ENCODE data around the gene ACTL6B. TPM values are rescaled to one million over a fixed set of nuclear protein-coding genes. Genes with fewer than 3 reads are reported as not detected.
A peak's percentile ranks its signal among the peaks of the same experiment; 100 is the strongest.

ACTL6B gene
- total RNA-seq, 2 donors from 2014 or later: not detected

- Mint-ChIP-seq H3K27me3 (ENCODE audit: insufficient read depth) (peaks cover 53% of the 10 kb centered on the region), H3K36me3 (ENCODE audit: low read depth) (no peaks in the 10 kb centered on the region), H3K9me3 (peaks cover 1% of the 10 kb centered on the region), H3K27ac (no peak overlapping the region), H3K4me3 (no peak overlapping the region), H3K4me1 (no peaks in the 10 kb centered on the region)
- WGBS, 2 experiments (ENCODE audit: insufficient coverage in 1 of 2, insufficient read length in 1 of 2): 63 to 65% methylated on average over 13 to 24 of the region's 25 CpGs
- TF ChIP-seq CTCF (conservative IDR thresholded peaks at IDR 0.05): no peak
- no peak overlapping the region for H3K4me3 ChIP-seq (ENCODE audit: low read length)
- H3K36me3 ChIP-seq (ENCODE audit: control insufficient read depth, insufficient read depth, low read length): no peaks in the 10 kb centered on the region
- H3K27ac ChIP-seq (ENCODE audit: low read depth, low read length): no peak overlapping the region
- DNase-seq: no peak
- H3K4me1 ChIP-seq (ENCODE audit: control insufficient read depth, insufficient read depth, low read length): no peaks in the 10 kb centered on the region
- H3K9ac ChIP-seq (ENCODE audit: extremely low read depth, low read length, poor library complexity, severe bottlenecking): no peak overlapping the region
- no peaks in the 10 kb centered on the region for H3K9me3 ChIP-seq (ENCODE audit: control insufficient read depth, low read length)
- peaks cover 23% of the 10 kb centered on the region for H3K27me3 ChIP-seq (ENCODE audit: control insufficient read depth, insufficient read depth, low read length, poor library complexity, severe bottlenecking)
These were observed 1.1 kb downstream of the ACTL6B start for GRCh38 chr7:100654908-100655831.

GRCh38 chr7:100649826-100650565 lies 6.3 kb downstream of the ACTL6B start:
- no peak overlapping the region for H3K4me3 Mint-ChIP-seq
- no peak overlapping the region for H3K27ac Mint-ChIP-seq
- Histone ChIP-seq H3K27me3 (ENCODE audit: control insufficient read depth, insufficient read depth, low read length, poor library complexity, severe bottlenecking) (peaks cover 12% of the 10 kb centered on the region), H3K9me3 (ENCODE audit: control insufficient read depth, low read length) (no peaks in the 10 kb centered on the region), H3K27ac (ENCODE audit: low read depth, low read length) (no peak overlapping the region), H3K36me3 (ENCODE audit: control insufficient read depth, insufficient read depth, low read length) (no peaks in the 10 kb centered on the region), H3K9ac (ENCODE audit: extremely low read depth, low read length, poor library complexity, severe bottlenecking) (no peak overlapping the region), H3K4me3 (ENCODE audit: low read length) (no peak overlapping the region), H3K4me1 (ENCODE audit: control insufficient read depth, insufficient read depth, low read length) (no peaks in the 10 kb centered on the region)
- H3K27me3 Mint-ChIP-seq (ENCODE audit: insufficient read depth): peaks cover 27% of the 10 kb centered on the region
- no peaks in the 10 kb centered on the region for H3K36me3 Mint-ChIP-seq (ENCODE audit: low read depth)
- peaks cover 1% of the 10 kb centered on the region for H3K9me3 Mint-ChIP-seq
- no peak for DNase-seq
- H3K4me1 Mint-ChIP-seq: no peaks in the 10 kb centered on the region
- no peak for TF ChIP-seq CTCF (conservative IDR thresholded peaks at IDR 0.05)
- WGBS, 2 experiments (ENCODE audit: insufficient coverage in 1 of 2, insufficient read length in 1 of 2): 87 to 91% methylated on average over 10 to 15 of the region's 15 CpGs

- Histone ChIP-seq H3K36me3 (ENCODE audit: control insufficient read depth, insufficient read depth, low read length) (no peaks in the 10 kb centered on the region), H3K27ac (ENCODE audit: low read depth, low read length) (no peak overlapping the region), H3K4me1 (ENCODE audit: control insufficient read depth, insufficient read depth, low read length) (no peaks in the 10 kb centered on the region), H3K9me3 (ENCODE audit: control insufficient read depth, low read length) (no peaks in the 10 kb centered on the region), H3K4me3 (ENCODE audit: low read length) (no peak overlapping the region), H3K27me3 (ENCODE audit: control insufficient read depth, insufficient read depth, low read length, poor library complexity, severe bottlenecking) (no peaks in the 10 kb centered on the region), H3K9ac (ENCODE audit: extremely low read depth, low read length, poor library complexity, severe bottlenecking) (no peak overlapping the region)
- peak; percentile 70 for DNase-seq
- Mint-ChIP-seq H3K36me3 (ENCODE audit: low read depth) (no peaks in the 10 kb centered on the region), H3K4me1 (no peaks in the 10 kb centered on the region), H3K27ac (no peak overlapping the region), H3K27me3 (ENCODE audit: insufficient read depth) (peaks cover 10% of the 10 kb centered on the region), H3K9me3 (no peaks in the 10 kb centered on the region), H3K4me3 (no peak overlapping the region)
- TF ChIP-seq CTCF (conservative IDR thresholded peaks at IDR 0.05): no peak
- WGBS, 2 experiments (ENCODE audit: insufficient coverage in 1 of 2, insufficient read length in 1 of 2): 87 to 100% methylated on average over 1 to 11 of the region's 11 CpGs
These were observed 13.7 kb downstream of the ACTL6B start for GRCh38 chr7:100642534-100642907.
